AG08396 (cell line): ENCODE data around the gene HSPA4.
"Not testable (repeated sequence)": the region's sequence is repeated elsewhere in the genome, so short reads cannot be mapped to it uniquely, and the experiment has no call there.

Experiments
- DNase-seq: peaks from one replicate; pipeline ENCODE4 v3.0.0; 2012; ENCODE audit warnings: low spot score, mixed read lengths

HSPA4 gene

GRCh38 chr5:133051542-133052316 lies at the start of gene HSPA4:
HSPA4 (plus strand) TSS chr5:133052013; CDS start chr5:133052251, 238 bp downstream.
- DNase-seq, result peak; percentile 98

- no peak for DNase-seq
These were observed 45.2 kb upstream of the HSPA4 start for GRCh38 chr5:133006653-133007052.

GRCh38 chr5:133008455-133008854 lies 43.4 kb upstream of the HSPA4 start:
- DNase-seq, result not testable (repeated sequence)

- no peak for DNase-seq
These were observed 36.3 kb upstream of the HSPA4 start for GRCh38 chr5:133015466-133015865.

GRCh38 chr5:133017964-133018363 lies 33.8 kb upstream of the HSPA4 start:
- DNase-seq, result no peak

GRCh38 chr5:133019471-133019870 lies 32.3 kb upstream of the HSPA4 start:
- not testable (repeated sequence) for DNase-seq

- peak; percentile 92 for DNase-seq
These were observed 25.8 kb upstream of the HSPA4 start, which contains the start of gene ZCCHC10 for GRCh38 chr5:133025804-133026663. ZCCHC10 (minus strand) TSS chr5:133026549; CDS start chr5:133026537, 12 bp downstream.

GRCh38 chr5:133026664-133027153 lies 25.1 kb upstream of the HSPA4 start:
- DNase-seq, result no peak

- DNase-seq, result no peak
These were observed 22.4 kb upstream of the HSPA4 start for GRCh38 chr5:133029416-133029815.

- no peak for DNase-seq
These were observed 21.3 kb upstream of the HSPA4 start for GRCh38 chr5:133030343-133031005.

GRCh38 chr5:133032852-133033742 lies 18.7 kb upstream of the HSPA4 start:
- no peak for DNase-seq

GRCh38 chr5:133034064-133034463 lies 17.7 kb upstream of the HSPA4 start:
- no peak for DNase-seq

GRCh38 chr5:133035224-133035623 lies 16.6 kb upstream of the HSPA4 start:
- DNase-seq, result no peak

- DNase-seq, result not testable (repeated sequence)
These were observed 15.1 kb upstream of the HSPA4 start for GRCh38 chr5:133036677-133037076.

- no peak for DNase-seq
These were observed 10.5 kb upstream of the HSPA4 start for GRCh38 chr5:133041157-133041784.

GRCh38 chr5:133041910-133042309 lies 9.9 kb upstream of the HSPA4 start:
- no peak for DNase-seq

GRCh38 chr5:133046560-133046959 lies 5.3 kb upstream of the HSPA4 start:
- not testable (repeated sequence) for DNase-seq

GRCh38 chr5:133047404-133047803 lies 4.4 kb upstream of the HSPA4 start:
- no peak for DNase-seq

- no peak for DNase-seq
These were observed 2.7 kb upstream of the HSPA4 start for GRCh38 chr5:133048993-133049725.

GRCh38 chr5:133049726-133050048 lies 2.1 kb upstream of the HSPA4 start:
- DNase-seq, result no peak
